Esophagus muscularis mucosa (tissue), 3 donors: Measurements from ENCODE around the gene KATNAL2.

Experiments used
- CTCF ChIP-seq, 3 experiments: fragments of 200-600 bp in 2 of 3; fragments of 450-650 bp in 1 of 3; sonication (generic) in 2 of 3; IDR thresholded peaks; one replicate each; pipeline ENCODE4 v1.5.1; 2017 to 2019; ENCODE audit warnings: antibody characterized with exemption in 3 of 3, mild to moderate bottlenecking in 2 of 3, moderate library complexity in 1 of 3
- POLR2A ChIP-seq: fragments of 450-650 bp; IDR thresholded peaks from one replicate; pipeline ENCODE4 v1.6.1; 2017; ENCODE audit warnings: antibody characterized with exemption, moderate library complexity, mild to moderate bottlenecking, low read depth

- no peak for TF ChIP-seq CTCF (IDR thresholded peaks at IDR 0.05)
- TF ChIP-seq POLR2A: no peak
Measured at GRCh38 chr18:47077111-47077510, 159.7 kb downstream of the KATNAL2 start.
